SHP77 treated with DMSO at 0.1 percent for 48 hours (cell line): ENCODE results near the gene HSF2BP.
"Not testable (repeated sequence)": the region's sequence is repeated elsewhere in the genome, so short reads cannot be mapped to it uniquely, and the experiment has no call there.

Experiments used
- DNase-seq: peaks from one replicate; lab custom pipeline; 2025; lab: John Stamatoyannopoulos, UW

HSF2BP gene

DNA sequence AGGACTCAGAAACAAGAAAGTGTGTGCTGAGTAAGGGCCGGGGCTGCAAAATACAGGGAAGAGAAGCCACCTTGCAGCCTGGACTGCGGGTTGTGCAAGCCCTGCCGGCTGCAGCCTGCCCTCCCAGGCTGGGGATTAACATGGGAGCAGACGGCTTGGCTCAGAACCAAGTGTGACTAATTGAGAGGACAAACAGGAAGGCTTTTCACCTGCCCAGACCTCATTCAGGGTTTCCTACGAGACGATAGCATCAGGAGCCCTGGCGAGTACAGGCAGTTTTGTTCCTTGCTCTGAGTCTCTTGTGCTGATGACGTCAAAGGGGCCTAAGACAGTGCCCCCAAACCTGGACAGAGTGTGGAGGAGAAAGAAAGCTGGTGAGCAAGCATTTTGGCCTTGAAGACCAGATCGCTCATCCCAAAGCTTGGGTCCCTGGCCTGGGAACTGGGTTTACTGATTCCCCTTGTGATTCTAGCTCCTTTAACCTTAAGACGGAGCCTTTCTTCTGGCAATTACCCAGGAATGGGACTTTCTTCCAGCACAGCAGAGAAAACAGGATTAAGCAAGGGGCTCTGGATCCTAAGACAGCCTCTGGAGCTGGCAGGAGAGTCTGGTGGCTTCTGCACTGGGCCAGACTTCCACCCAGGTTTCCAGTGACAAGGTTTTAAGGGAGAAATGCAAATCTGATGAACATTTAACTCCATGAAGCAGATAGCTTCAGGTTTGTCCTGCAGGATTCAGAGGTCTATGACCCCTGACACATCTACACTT lies 142.2 kb downstream of the HSF2BP start:
- not testable (repeated sequence) for DNase-seq

DNA sequence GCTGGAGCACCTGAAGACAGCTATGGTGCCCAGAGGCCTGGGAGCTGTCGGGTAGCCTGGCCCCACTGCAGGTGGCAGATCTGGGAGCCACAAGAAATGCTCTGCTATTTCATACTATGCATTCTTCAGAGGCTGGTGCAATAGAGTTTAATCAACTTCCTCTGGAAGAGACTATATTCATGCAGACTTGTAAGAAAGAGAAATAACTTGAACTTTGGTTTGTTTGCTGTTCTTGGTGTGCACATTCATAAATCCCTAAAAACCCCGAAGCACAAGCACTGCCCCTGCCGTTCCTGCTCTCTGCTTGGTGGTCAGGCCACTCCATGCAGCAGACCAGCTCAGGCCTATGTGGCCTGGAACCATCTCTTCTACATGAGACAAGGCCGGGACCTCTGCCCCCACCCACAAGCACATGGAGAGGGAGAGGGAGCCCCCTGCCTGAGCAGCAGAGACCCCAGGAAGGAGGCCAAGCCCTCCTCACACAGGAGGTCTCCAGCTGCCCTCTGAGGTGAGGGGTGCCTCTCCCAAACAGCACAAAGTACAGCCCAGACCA lies 142.9 kb downstream of the HSF2BP start:
- DNase-seq: not testable (repeated sequence)

DNA sequence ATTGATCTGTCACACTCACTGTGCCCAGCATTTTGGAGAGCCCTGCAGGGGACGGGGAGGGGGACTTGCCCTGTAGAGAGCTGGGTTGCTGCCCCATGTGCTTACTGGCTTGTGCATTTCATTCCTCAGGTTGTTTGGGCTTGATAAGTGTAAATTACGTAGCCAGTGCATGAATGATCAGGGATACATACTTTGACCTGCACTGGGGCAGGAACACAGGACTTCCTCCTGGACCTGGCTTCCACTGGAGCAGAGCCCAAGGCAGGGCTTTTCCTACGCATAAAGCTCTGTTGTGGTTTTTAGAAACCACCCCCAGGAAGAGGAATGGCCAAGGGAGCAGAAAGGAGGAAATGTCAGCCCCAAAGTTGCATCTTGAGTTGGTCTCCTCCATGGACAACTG lies 144.5 kb downstream of the HSF2BP start:
- not testable (repeated sequence) for DNase-seq

DNA sequence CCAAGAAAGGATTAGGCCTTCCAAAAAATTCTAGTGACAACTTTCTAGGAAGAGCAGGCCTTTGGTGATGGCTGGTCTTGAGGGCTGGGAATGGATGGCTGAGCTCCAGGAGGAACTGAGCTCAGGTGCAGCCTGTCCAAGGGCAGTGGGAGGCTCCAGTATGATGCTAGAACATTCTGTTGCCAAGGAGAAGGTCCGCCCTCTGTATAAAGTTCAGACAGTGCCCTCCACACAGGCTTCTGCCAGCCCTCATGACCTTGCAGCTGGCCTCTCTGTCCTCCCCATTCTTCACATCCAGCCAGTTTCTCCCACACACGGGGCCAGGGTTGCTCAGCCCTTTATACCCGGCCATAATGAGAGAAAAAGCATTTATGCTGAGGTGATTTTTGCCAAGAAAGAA lies 146.3 kb downstream of the HSF2BP start:
- not testable (repeated sequence) for DNase-seq

DNA sequence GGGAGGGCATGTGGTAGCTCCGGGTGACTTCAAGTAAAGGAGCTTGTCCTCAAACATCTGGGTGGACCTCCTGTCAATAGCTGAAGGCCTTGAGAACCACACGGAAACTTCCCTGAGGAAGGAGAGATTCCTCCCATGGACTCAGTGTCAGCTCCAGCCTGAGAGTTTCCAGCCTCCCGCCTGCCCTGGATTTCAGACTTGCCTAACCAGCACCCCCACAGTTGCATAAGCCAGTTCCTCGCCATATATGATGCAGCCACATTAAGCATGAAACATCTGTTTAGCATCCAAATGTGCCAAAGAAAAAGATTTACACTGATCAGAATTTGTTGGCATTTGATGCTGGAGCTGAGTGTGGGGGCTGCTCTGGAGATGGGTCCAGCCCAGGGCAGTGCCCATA lies 148.1 kb downstream of the HSF2BP start:
- not testable (repeated sequence) for DNase-seq

DNA sequence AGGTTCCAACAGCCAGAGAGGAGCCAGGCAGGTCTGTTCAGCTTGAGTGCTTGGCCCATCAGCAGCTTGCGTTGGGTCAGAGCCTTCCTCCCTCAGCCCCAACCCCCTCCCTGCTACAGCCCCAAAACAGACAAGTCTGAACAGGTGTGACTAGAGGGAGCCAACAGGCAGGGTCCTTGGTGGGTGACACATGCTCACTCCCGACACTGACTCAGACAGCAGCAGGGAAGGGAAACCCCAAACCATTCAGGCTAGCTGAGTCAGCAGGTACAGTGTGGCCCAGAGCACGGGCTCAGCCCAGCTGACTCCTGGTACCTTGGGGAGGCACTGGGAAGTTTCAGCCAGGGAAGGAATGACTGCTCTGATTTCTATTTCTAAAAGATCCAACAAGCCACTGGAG lies 148.6 kb downstream of the HSF2BP start:
- DNase-seq: not testable (repeated sequence)

DNA sequence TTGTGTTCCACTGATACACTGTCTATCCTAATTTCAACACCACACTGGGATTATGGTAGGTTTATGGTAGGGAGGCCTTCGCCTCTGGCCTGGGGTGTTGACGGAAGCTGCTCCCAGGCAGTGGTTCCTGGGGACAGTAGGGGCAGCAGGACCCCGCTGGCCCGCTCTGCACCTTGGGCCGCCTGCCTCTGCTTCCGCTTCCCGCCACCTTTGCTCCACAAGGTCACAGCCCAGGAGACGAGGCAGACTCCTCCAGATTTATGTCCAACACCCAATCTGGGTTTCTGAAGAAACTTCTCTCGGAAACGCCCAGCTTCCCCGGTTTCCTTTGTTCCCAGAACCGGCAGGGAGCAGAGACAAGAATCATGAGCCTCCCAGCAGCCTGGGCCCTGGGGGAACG lies 155.4 kb downstream of the HSF2BP start:
- not testable (repeated sequence) for DNase-seq

DNA sequence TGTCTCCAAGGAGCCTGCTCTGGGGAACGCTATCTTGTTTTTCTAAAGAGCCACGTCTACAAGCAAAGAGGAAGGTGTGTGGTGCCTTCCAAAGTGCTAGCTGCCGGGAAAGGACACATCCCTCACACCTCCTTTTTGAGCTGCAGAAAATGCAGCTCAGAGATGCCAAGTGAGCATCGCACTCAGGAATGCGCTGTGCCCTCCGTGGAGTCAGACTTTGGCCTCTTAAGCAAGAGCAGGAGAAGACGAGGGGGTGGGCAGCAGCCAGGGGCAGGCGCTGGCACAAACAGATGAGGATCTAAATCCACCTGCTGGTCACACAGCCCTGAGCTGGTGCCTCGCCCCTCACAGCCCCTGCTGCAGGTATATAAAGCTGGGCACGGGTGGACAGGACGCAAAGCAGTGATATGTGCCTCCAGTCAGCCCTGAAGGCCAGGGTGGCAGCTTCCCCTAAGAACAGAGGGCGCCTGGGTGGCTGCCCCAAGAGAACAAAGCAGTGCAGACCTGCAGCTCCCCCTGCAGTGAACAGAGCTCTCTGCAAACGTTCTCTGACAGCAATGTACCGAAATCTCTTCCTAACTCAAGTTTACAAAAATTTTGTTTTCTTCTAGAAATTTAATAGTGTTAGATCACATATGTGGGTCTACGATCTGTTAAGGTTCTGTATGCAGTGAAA lies 156.1 kb downstream of the HSF2BP start:
- not testable (repeated sequence) for DNase-seq

DNA sequence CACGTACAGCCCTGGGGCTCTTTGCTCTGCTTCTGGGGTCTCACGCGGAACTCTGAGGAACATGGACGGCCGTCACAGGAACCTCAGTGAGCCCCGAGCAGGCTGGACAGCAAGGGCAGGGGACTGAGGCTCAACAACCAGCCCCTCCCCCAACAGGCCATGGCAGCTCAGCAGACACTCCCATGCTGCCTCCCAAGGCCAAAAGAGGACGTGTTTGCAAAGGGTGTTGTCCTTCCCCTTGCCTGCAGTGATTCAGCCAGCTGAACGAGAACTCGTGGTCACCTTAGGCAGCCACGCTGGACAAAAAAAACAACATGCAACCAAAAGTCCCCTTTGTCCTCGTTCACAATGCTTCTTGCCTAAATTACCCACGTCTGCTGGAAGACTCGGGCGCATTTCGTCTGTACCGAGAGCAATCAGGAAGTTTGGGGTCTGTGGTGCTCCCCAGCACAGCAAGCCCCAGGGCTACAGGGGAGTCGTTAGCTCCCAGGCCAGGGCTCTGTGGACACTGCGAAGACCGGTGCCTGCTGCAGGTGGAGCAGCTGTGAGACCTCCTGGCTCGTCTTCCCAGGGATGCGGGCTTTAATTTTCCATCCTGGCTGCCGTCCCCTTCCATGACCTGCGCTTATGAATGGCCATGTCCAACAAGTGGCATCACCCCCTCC lies 156.7 kb downstream of the HSF2BP start:
- not testable (repeated sequence) for DNase-seq

DNA sequence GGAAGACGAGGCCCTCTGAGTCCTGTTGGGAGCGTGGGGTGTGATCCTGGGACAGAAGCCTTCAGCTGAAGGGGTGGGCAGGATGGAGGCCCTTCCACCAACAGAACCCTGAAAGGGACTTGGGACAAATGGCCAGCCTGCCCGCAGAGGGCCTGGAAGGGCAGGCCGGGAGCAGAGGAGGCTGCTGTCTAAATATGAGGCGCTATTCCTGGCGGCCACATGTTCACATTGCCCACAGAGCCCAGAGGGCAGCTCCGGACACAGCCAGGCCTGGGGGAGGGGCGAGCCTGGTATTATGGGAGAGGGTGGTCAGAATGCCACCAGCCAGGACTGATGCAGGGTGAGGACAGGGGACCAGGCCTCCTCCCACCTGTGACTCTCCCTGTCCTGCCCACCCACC lies 160.4 kb downstream of the HSF2BP start:
- DNase-seq: not testable (repeated sequence)

DNA sequence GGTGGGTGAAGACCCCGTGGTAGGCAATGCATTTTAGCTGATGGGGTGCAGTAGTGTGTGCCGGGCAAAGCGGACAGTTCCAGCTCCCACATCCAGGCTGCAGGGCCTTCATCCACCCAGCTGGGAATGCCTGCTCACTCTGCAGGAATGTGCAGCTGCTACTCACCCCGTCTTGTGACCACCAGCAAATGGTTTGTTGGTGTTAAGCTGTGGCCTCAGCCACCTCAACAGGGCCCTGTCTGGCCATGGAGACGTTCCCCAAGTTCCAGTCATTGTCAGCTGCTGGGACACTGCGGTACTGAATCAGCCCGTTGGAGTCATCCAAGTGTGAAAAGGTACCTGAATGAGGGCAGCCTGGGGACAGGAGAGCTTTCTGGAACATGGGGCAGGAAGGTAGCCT lies 161.2 kb downstream of the HSF2BP start:
- not testable (repeated sequence) for DNase-seq

DNA sequence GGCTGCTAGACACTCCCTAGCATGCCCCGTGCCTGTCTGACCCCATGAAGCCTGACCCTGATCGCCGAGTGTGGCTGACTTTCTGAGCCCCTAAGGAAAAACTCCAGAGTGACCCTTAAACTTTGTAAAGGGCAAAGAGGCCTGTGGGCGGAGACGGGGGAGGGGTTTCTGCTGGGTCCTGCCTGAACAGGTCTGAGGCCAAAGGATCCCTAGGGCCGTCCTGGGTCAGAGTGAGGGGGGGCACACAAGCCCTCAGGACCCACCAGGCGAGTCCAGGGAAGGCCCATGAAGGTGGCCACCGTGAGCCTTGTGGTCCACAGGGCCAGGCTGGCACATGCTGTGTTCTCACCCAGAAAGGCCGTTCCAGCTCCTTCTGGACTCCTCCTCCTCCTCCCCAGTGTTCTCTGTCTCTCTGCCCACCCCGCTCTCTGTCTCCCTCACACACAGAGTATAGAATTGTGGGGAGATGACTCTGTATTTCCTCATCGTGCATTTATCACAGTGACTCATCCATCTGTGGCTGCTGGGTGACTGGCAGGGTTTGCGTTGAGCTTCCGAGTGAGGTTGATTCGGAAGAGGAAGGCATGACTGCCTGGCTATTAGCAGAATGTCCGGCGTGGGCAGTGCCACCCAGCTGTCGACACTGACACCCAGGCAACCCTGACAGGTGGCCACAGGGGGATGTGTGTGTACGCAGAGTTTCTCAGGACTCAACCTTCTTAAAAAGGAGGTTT lies 164.8 kb downstream of the HSF2BP start:
- DNase-seq: not testable (repeated sequence)

DNA sequence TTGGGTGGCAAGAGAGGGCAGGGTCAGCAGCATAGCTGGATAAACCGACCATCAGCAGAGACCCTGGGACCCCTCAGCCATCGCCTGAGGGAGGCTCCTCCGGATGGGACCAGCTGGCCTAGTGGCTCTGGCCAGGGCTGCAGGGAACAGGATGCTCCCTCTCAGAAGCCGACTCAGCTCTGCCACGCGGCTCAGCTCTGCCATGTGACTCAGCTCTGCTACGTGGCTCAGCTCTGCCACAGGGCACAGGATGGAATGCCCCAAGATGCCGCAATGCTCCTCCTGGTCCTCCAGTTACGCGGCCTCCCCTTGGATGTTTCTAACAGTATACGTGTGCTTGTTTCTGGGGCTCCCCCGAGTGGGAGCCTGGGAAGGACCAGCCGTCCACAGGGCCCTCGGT lies 165.8 kb downstream of the HSF2BP start:
- not testable (repeated sequence) for DNase-seq

DNA sequence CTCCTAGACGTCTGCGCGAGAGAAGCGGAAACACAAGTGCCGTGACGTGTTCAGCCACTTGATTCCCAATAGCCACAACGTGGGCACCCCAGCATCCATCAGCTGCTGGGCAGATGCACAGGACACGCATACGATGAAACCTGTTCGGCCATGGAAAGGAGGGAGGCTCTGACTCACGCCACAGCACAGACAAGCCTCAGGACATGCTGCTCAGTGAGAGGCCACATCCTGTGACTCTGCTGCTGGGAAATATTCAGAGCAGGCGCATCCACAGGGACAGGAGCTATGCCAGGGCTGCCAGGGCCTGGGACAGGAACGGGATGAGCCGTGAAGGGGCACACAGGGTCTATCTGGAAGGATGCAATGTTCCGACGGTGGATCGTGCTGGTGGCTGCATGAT lies 171.1 kb downstream of the HSF2BP start:
- DNase-seq: not testable (repeated sequence)

DNA sequence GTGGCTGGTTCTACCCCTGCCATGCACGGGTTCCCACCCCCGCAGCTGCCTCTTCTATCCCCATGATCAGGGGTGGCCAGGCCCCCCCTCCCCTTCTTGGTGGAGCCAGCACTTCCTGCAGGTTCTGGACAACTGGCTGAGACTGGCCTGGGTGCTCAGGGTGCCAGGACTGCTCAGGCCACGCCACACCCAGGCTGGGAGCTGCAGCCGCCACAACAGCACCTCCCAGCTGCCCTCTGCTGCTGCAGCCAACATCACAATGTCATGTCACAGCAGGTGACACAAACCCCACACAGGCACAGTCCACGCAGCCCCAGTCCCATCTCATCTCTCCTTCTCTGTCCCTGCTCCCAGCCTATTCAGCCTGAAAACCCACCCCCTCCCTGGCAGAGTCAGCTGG lies 173.2 kb downstream of the HSF2BP start:
- DNase-seq: not testable (repeated sequence)

DNA sequence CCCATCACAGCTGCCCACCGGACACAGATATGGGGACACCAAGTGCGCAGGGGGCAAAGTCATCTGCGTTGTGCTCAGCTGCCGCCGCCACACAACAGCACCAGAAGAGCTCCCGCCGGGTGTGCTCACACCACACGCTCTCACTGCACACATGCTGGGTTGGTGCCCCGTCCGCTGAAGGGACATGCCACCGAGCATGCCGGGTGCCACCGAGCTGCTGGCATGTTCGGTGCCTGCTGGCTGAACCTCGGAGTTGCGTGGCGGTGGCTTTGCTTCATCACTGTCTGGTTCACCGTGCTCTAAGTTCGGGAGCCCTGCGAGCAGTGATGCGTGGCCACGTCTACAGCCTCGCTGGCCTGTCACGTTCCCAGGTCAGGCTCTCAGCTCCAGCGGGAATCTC lies 174.3 kb downstream of the HSF2BP start:
- DNase-seq: not testable (repeated sequence)

DNA sequence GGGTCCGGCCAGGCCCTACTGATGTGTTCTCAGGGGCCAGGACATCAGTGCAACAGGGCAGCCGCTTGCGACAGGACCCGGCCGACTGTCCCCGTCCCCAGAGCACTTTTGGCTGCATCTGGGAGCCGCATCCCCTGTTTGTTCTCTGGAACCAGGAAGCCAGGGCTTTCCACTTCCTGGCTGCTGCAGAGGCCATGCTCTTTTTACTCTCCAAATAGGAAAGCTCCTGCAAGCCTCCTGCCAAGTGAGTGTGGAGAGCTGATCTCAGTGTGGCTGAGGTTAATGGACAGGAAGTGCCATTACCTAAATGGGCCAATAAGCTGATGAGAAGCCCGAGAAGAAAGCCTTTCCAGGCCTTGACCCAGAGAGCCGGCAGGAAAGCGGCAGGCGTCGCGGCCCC lies 180.1 kb downstream of the HSF2BP start:
- not testable (repeated sequence) for DNase-seq
